ENCODE results near the gene IL10RB. TPM values are rescaled to one million over a fixed set of nuclear protein-coding genes. Genes with fewer than 3 reads are reported as not detected.
"Not testable (repeated sequence)": the region's sequence is repeated elsewhere in the genome, so short reads cannot be mapped to it uniquely, and the experiment has no call there.

Gene IL10RB
- total RNA-seq, 4 donors from 2014 or later: 13.1 to 23.7 (median 20.5) TPM

- Histone ChIP-seq H3K4me1 (peaks cover 0 to 9% (median 0%) of the 10 kb centered on the region in 3 donors), H3K9me3 (no peaks in the 10 kb centered on the region), H3K36me3 (peaks cover 0 to 36% of the 10 kb centered on the region in 2 donors), H3K4me3 (no peak overlapping the region), H3K27ac (no peak overlapping the region), H3K27me3 (no peaks in the 10 kb centered on the region)
- whole genome bisulfite sequencing, 2 donors (ENCODE audit: low coverage in 1 of 2): 96 to 100% methylated on average over 1 to 2 of the region's 2 CpGs
- no peak for ATAC-seq
- TF ChIP-seq POLR2A (IDR thresholded peaks at IDR 0.05) (no peak), POLR2AphosphoS5 (IDR thresholded peaks at IDR 0.05) (no peak), CTCF (IDR thresholded peaks at IDR 0.05) (no peak), EP300 (IDR thresholded peaks at IDR 0.05) (no peak)
Measured at GRCh38 chr21:33241846-33242245, 24.3 kb upstream of the IL10RB start.

GRCh38 chr21:33242846-33243245 is 23.3 kb upstream of the IL10RB start:
- H3K4me1 ChIP-seq, H3K27ac ChIP-seq, ATAC-seq, H3K27me3 ChIP-seq, H3K4me3 ChIP-seq, H3K9me3 ChIP-seq: not testable (repeated sequence)
- WGBS, 2 donors (ENCODE audit: low coverage in 1 of 2): 90 to 100% methylated on average over 2 to 4 of the region's 8 CpGs
- H3K36me3 ChIP-seq: peaks cover 0 to 46% of the 10 kb centered on the region in 2 donors

- no peaks in the 10 kb centered on the region for H3K27me3 ChIP-seq
- no peak for ATAC-seq
Measured at GRCh38 chr21:33244082-33244778, 21.9 kb upstream of the IL10RB start.

GRCh38 chr21:33244779-33245105 is 21.4 kb upstream of the IL10RB start:
- TF ChIP-seq CTCF (IDR thresholded peaks at IDR 0.05) (no peak), POLR2AphosphoS5 (IDR thresholded peaks at IDR 0.05) (no peak), POLR2A (IDR thresholded peaks at IDR 0.05) (no peak), EP300 (IDR thresholded peaks at IDR 0.05) (no peak)
- peaks cover 0 to 65% of the 10 kb centered on the region in 2 donors for H3K36me3 ChIP-seq
- WGBS, 2 donors (ENCODE audit: low coverage in 1 of 2): 91 to 94% methylated on average over 2 of the region's 2 CpGs

More at GRCh38 chr21:33244082-33244778, 21.9 kb upstream of the IL10RB start:
- Histone ChIP-seq H3K27ac (no peak overlapping the region), H3K4me1 (no peaks in the 10 kb centered on the region), H3K9me3 (no peaks in the 10 kb centered on the region), H3K4me3 (no peak overlapping the region), H3K36me3 (peaks cover 0 to 60% of the 10 kb centered on the region in 2 donors)
- 54 to 66% methylated on average over 5 of the region's 6 CpGs for WGBS, 2 donors (ENCODE audit: low coverage in 1 of 2)
- TF ChIP-seq POLR2A (IDR thresholded peaks at IDR 0.05) (no peak), CTCF (IDR thresholded peaks at IDR 0.05) (no peak), EP300 (IDR thresholded peaks at IDR 0.05) (no peak)

GRCh38 chr21:33245289-33245918 is 20.8 kb upstream of the IL10RB start:
- no peak for ATAC-seq
- Histone ChIP-seq H3K27me3 (no peaks in the 10 kb centered on the region), H3K36me3 (peaks cover 0 to 71% of the 10 kb centered on the region in 2 donors), H3K4me1 (no peaks in the 10 kb centered on the region), H3K27ac (no peak overlapping the region), H3K4me3 (no peak overlapping the region), H3K9me3 (no peaks in the 10 kb centered on the region)
- WGBS, 2 donors (ENCODE audit: low coverage in 1 of 2): 74 to 79% methylated on average over 4 of the region's 4 CpGs
- TF ChIP-seq CTCF (IDR thresholded peaks at IDR 0.05) (no peak), EP300 (IDR thresholded peaks at IDR 0.05) (no peak), POLR2A (IDR thresholded peaks at IDR 0.05) (no peak), POLR2AphosphoS5 (IDR thresholded peaks at IDR 0.05) (no peak)

More at GRCh38 chr21:33244779-33245105, 21.4 kb upstream of the IL10RB start:
- H3K4me3 ChIP-seq: no peak overlapping the region
- H3K27ac ChIP-seq: no peak overlapping the region
- ATAC-seq: no peak
- no peaks in the 10 kb centered on the region for H3K27me3 ChIP-seq
- H3K9me3 ChIP-seq: no peaks in the 10 kb centered on the region
- H3K4me1 ChIP-seq: no peaks in the 10 kb centered on the region
